Esophagus muscularis mucosa (tissue), 3 donors: ENCODE results near the gene RPS6KL1.

ENCODE experiments used
- POLR2A ChIP-seq: fragments of 450-650 bp; IDR thresholded peaks from one replicate; pipeline ENCODE4 v1.6.1; 2017; ENCODE audit warnings: antibody characterized with exemption, moderate library complexity, mild to moderate bottlenecking, low read depth
- POLR2AphosphoS5 ChIP-seq, 2 donors: sonication (generic); formaldehyde crosslinking; IDR thresholded peaks; one replicate each; pipeline ENCODE4 v1.6.1; 2017; ENCODE audit warnings: antibody characterized with exemption in 2 of 2
- TF ChIP-seq, protein P1 (sequence below), 3 experiments: fragments of 200-600 bp in 2 of 3; fragments of 450-650 bp in 1 of 3; sonication (generic) in 2 of 3; IDR thresholded peaks; one replicate each; pipeline ENCODE4 v1.5.1; 2017 to 2019; ENCODE audit warnings: antibody characterized with exemption in 3 of 3, mild to moderate bottlenecking in 2 of 3, moderate library complexity in 1 of 3

- TF ChIP-seq POLR2A (no peak), POLR2AphosphoS5 (IDR thresholded peaks at IDR 0.05) (no peak)
- TF ChIP-seq, protein P1, sequence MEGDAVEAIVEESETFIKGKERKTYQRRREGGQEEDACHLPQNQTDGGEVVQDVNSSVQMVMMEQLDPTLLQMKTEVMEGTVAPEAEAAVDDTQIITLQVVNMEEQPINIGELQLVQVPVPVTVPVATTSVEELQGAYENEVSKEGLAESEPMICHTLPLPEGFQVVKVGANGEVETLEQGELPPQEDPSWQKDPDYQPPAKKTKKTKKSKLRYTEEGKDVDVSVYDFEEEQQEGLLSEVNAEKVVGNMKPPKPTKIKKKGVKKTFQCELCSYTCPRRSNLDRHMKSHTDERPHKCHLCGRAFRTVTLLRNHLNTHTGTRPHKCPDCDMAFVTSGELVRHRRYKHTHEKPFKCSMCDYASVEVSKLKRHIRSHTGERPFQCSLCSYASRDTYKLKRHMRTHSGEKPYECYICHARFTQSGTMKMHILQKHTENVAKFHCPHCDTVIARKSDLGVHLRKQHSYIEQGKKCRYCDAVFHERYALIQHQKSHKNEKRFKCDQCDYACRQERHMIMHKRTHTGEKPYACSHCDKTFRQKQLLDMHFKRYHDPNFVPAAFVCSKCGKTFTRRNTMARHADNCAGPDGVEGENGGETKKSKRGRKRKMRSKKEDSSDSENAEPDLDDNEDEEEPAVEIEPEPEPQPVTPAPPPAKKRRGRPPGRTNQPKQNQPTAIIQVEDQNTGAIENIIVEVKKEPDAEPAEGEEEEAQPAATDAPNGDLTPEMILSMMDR (IDR thresholded peaks at IDR 0.05): no peak
Measured at GRCh38 chr14:74934041-74934440, 11.0 kb upstream of the RPS6KL1 start.
